Endothelial cell of umbilical vein (primary cell): ENCODE measurements around the gene SEMA4A. TPM values are rescaled to one million over a fixed set of nuclear protein-coding genes. Genes with fewer than 3 reads are reported as not detected.
"Not testable (repeated sequence)": the region's sequence is repeated elsewhere in the genome, so short reads cannot be mapped to it uniquely, and the experiment has no call there.

Source experiments
- BruUV-seq: library from RNA; stranded (reverse); fragments of 400-500 nt; replicated peaks from 2 replicates; lab custom pipeline; 2021; lab: Mats Ljungman, UMichigan
- CTCF ChIA-PET: fragments of 300-600, 350-600 bp; sonication (Branson Sonifier 250); formaldehyde crosslinking; loops from one replicate; lab custom pipeline; 2021; ENCODE audit warnings: antibody characterized with exemption, inconsistent platforms; lab: Charles Lee
- POLR2A ChIA-PET: fragments of 300-600, 350-600 bp; sonication (Branson Sonifier 250); formaldehyde crosslinking; loops from one replicate; lab custom pipeline; 2021; ENCODE audit warnings: antibody characterized with exemption, inconsistent platforms; lab: Charles Lee
- DNase-seq: peaks from one replicate; pipeline ENCODE4 v3.0.0-alpha.2; 2011; ENCODE audit warnings: low read depth, low spot score
- FAIRE-seq: peaks from 2 replicates; lab custom pipeline; 2011; peaks lifted over from hg19 to GRCh38; lab: Jason Lieb, UNC
- H2AFZ ChIP-seq: 2 replicates; pipeline ENCODE4 v1.6.0; 2012; ENCODE audit warnings: low read depth, low read length, control low read depth, inconsistent platforms
- H3K27ac ChIP-seq: 2 replicates; pipeline ENCODE4 v1.5.1; 2011; ENCODE audit warnings: low read depth, mild to moderate bottlenecking, control low read depth, low read length, moderate library complexity; ENCODE audit not compliant: insufficient read depth
- H3K27me3 ChIP-seq, 2 experiments: 2 replicates each; pipeline versions ENCODE4 v1.6.0 to v1.6.1; 2011; ENCODE audit warnings: low read length in 2 of 2, mixed read lengths in 1 of 2; ENCODE audit not compliant: control insufficient read depth in 2 of 2, insufficient read depth in 2 of 2
- H3K36me3 ChIP-seq, 2 experiments: 2 replicates in 1 of 2; 3 replicates in 1 of 2; pipeline ENCODE4 v1.5.1; 2011; ENCODE audit warnings: low read length in 2 of 2, mild to moderate bottlenecking in 1 of 2, moderate library complexity in 1 of 2; ENCODE audit not compliant: control insufficient read depth in 2 of 2, insufficient read depth in 2 of 2; ENCODE audit errors: extremely low read depth in 1 of 2
- H3K4me1 ChIP-seq: 3 replicates; pipeline ENCODE4 v1.5.1; 2011; ENCODE audit warnings: mild to moderate bottlenecking, low read length; ENCODE audit not compliant: control insufficient read depth, insufficient read depth; ENCODE audit errors: extremely low read depth
- H3K4me2 ChIP-seq: 2 replicates; pipeline ENCODE4 v1.6.1; 2011; ENCODE audit warnings: low read length, control low read depth, mixed read lengths; ENCODE audit not compliant: insufficient read depth
- H3K4me3 ChIP-seq, 3 experiments: fragments of 200-600 bp in 1 of 3; sonication (generic), shearing (Covaris generic) in 1 of 3; replicated peaks in 1 of 3; 2 replicates each; pipeline ENCODE4 v1.5.1; 2011 to 2016; ENCODE audit warnings: control low read depth in 3 of 3, low read length in 3 of 3, mild to moderate bottlenecking in 2 of 3, inconsistent platforms in 1 of 3, low read depth in 1 of 3, moderate library complexity in 1 of 3; ENCODE audit not compliant: insufficient read depth in 1 of 3
- H3K79me2 ChIP-seq: 2 replicates; pipeline ENCODE4 v1.6.0; 2012; ENCODE audit warnings: low read length, inconsistent platforms; ENCODE audit not compliant: control insufficient read depth, insufficient read depth
- H3K9ac ChIP-seq: replicated peaks from 2 replicates; pipeline ENCODE3; 2011; ENCODE audit warnings: low read length, control low read depth; ENCODE audit not compliant: insufficient read depth; ENCODE audit errors: extremely low read depth
- H3K9me1 ChIP-seq: replicated peaks from 3 replicates; pipeline ENCODE4 v1.6.0; 2011; ENCODE audit warnings: mild to moderate bottlenecking, low read length; ENCODE audit not compliant: control insufficient read depth, insufficient read depth; ENCODE audit errors: extremely low read depth
- H3K9me3 ChIP-seq: replicated peaks from 2 replicates; pipeline ENCODE4 v1.5.1; 2012; ENCODE audit warnings: low read length, inconsistent platforms; ENCODE audit not compliant: control insufficient read depth, insufficient read depth
- H4K20me1 ChIP-seq: replicated peaks from 2 replicates; pipeline ENCODE3; 2011; ENCODE audit warnings: mild to moderate bottlenecking, low read length; ENCODE audit not compliant: control insufficient read depth, insufficient read depth; ENCODE audit errors: extremely low read depth
- EZH2 ChIP-seq: IDR thresholded peaks from 2 replicates; pipeline ENCODE4 v1.6.1; 2012; ENCODE audit warnings: borderline replicate concordance, low read depth, mild to moderate bottlenecking, moderate library complexity, low read length, inconsistent platforms; ENCODE audit not compliant: severe bottlenecking
- FOS ChIP-seq: IDR thresholded peaks from 2 replicates; pipeline ENCODE4 v1.6.1; 2011; ENCODE audit warnings: mild to moderate bottlenecking, low read length, moderate library complexity, borderline replicate concordance; ENCODE audit not compliant: insufficient read depth
- GATA2 ChIP-seq: IDR thresholded peaks from 2 replicates; pipeline ENCODE4 v1.7.0; 2011; ENCODE audit warnings: low read depth, mild to moderate bottlenecking, moderate library complexity, mixed read lengths, low read length; ENCODE audit not compliant: insufficient read length, insufficient read depth
- JUN ChIP-seq: IDR thresholded peaks from 2 replicates; pipeline ENCODE4 v1.6.1; 2011; ENCODE audit warnings: borderline replicate concordance, low read depth; ENCODE audit not compliant: insufficient read length, insufficient read depth
- MYC ChIP-seq: IDR thresholded peaks from one replicate; pipeline ENCODE4 v1.6.1; 2011; ENCODE audit warnings: mild to moderate bottlenecking, low read depth, low read length
- POLR2A ChIP-seq: IDR thresholded peaks from 2 replicates; pipeline ENCODE4 v1.6.1; 2012; ENCODE audit warnings: low read depth, mild to moderate bottlenecking, control low read depth, low read length
- POLR2AphosphoS5 ChIP-seq: IDR thresholded peaks from 2 replicates; pipeline ENCODE4 v1.6.1; 2012; ENCODE audit warnings: low read depth, mild to moderate bottlenecking, control low read depth, low read length, moderate library complexity; ENCODE audit not compliant: insufficient read depth
- dilution Hi-C: fragments of 300-500 bp; cut with MboI; formaldehyde crosslinking; loops from one replicate; pipeline ENCODE4 v1.15.0; 2019; ENCODE audit warnings: low sequenced_read_pairs; ENCODE audit not compliant: extremely low pct_ligation_motif_present
- intact Hi-C: fragments of 100-400 bp; cut with micrococcal nuclease; formaldehyde crosslinking; loops from one replicate; pipeline ENCODE4 v1.10.0; 2022
- polyA plus RNA-seq, 4 experiments: library from polyadenylated mRNA; depleted of rRNA in 3 of 4; stranded (reverse) in 3 of 4; unstranded in 1 of 4; fragments of >200 nt; gene quantifications; 2 replicates each; pipeline versions ENCODE4 v1.2.1 to v1.2.3, GENCODE V29; 2011 to 2012; ENCODE audit warnings: missing spikeins in 1 of 4
- total RNA-seq: library from RNA; stranded (reverse); gene quantifications from 2 replicates; pipeline ENCODE4 v1.2.3, GENCODE V29; 2021
- TF ChIP-seq, protein P1 (sequence below): IDR thresholded peaks from 2 replicates; pipeline ENCODE4 v1.6.1; 2011; ENCODE audit not compliant: insufficient read depth, insufficient read length
- TF ChIP-seq, protein P2 (sequence below), 2 donors: IDR thresholded peaks; 1 replicate in 1 of 2; 2 replicates in 1 of 2; pipeline ENCODE4 v1.5.1; 2011; ENCODE audit warnings: low read length in 2 of 2, mild to moderate bottlenecking in 2 of 2, moderate library complexity in 2 of 2, control low read depth in 1 of 2, inconsistent platforms in 1 of 2, low read depth in 1 of 2; ENCODE audit not compliant: insufficient read depth in 1 of 2; ENCODE audit errors: extremely low read depth in 1 of 2

SEMA4A gene
- total and polyA plus RNA-seq, 2 donors (not counting 3 experiments of a cell fraction or from before 2014, with no cell fraction given): 1.5 to 1.6 TPM

DNA sequence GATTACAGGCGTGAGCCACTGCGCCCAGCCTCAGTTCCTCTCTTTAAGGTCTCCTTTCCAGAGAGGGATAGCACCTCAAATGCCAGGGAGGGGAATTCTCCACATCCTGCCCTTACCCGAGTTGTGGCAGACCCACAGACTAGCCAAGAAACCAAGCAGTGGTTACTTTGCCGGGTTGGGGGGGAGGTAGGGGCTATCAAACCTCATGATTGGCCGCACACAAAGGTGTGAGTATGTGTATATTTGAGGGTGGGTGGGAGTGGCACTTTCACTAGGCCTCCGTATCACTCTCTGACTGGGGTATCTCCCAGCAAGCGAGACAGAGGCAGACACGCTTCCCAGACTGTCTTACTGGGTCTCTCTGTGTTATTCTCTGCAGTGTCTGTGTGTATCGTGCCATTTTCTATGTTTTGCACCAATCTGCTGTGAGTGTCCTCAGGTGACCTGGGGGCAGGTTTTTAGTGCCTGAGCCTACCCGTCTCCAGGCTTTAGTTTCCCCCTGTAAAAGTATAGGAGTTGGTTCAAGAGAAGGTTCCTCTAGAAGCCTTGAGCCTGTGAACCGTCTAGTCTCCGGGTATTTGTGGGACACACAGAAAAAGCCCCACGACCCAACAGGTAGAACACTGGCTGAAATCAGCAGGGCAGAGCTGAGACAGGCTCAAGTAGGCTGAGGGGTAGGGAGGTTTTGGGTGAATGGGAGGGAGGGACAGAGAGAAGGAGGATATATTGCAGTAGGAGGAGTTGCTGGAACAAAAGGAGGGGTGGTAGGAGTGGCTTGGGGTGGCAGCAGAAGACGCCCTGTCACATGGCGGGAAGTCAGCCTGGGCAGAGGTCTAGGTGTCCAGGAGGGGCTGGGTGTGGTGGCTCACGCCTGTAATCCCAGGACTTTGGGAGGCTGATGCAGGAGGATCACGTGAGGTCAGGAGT lies 28.6 kb upstream of the SEMA4A start:
- H3K27ac ChIP-seq: peak overlapping the region; percentile 97
- FAIRE-seq (no peak), DNase-seq (no peak)
- TF ChIP-seq POLR2A: no peak
- TF ChIP-seq GATA2: no peak
- TF ChIP-seq POLR2AphosphoS5: no peak
- TF ChIP-seq, protein P1, sequence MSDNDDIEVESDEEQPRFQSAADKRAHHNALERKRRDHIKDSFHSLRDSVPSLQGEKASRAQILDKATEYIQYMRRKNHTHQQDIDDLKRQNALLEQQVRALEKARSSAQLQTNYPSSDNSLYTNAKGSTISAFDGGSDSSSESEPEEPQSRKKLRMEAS: no peak
- TF ChIP-seq, protein P2, sequence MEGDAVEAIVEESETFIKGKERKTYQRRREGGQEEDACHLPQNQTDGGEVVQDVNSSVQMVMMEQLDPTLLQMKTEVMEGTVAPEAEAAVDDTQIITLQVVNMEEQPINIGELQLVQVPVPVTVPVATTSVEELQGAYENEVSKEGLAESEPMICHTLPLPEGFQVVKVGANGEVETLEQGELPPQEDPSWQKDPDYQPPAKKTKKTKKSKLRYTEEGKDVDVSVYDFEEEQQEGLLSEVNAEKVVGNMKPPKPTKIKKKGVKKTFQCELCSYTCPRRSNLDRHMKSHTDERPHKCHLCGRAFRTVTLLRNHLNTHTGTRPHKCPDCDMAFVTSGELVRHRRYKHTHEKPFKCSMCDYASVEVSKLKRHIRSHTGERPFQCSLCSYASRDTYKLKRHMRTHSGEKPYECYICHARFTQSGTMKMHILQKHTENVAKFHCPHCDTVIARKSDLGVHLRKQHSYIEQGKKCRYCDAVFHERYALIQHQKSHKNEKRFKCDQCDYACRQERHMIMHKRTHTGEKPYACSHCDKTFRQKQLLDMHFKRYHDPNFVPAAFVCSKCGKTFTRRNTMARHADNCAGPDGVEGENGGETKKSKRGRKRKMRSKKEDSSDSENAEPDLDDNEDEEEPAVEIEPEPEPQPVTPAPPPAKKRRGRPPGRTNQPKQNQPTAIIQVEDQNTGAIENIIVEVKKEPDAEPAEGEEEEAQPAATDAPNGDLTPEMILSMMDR (IDR thresholded peaks at IDR 0.05; ENCODE audit: extremely low read depth in 1 of 2, insufficient read depth in 1 of 2, low read depth in 1 of 2, low read length in 2 of 2): no peak
- no peak for TF ChIP-seq JUN
- no peak for TF ChIP-seq FOS
- TF ChIP-seq MYC: no peak
- no peak for TF ChIP-seq EZH2
- H3K36me3 ChIP-seq: peaks cover 0 to 4% of the 10 kb centered on the region in 2 experiments
- no peaks in the 10 kb centered on the region for H3K9me1 ChIP-seq
- H4K20me1 ChIP-seq: no peaks in the 10 kb centered on the region
- no peak overlapping the region for H2AFZ ChIP-seq
- dilution Hi-C loops: no loop called here
- H3K27me3 ChIP-seq: no peaks in the 10 kb centered on the region
- no peak overlapping the region for H3K4me3 ChIP-seq
- BruUV-seq: TSS peak; percentile 26
- H3K79me2 ChIP-seq: peaks cover 89% of the 10 kb centered on the region
- CTCF ChIA-PET: interaction anchor here (13.0 kb wide), 1 partner anchor 30 kb away, joined by 627 read pairs; no protein-coding TSS in a partner anchor
- H3K4me1 ChIP-seq: peaks cover 91% of the 10 kb centered on the region
- intact Hi-C loops: loop anchor here (5.0 kb wide), 1 partner anchor 377 kb away; the partner anchor contains the start of gene MEF2D
- H3K9ac ChIP-seq: peak overlapping the region; percentile 53
- no peaks in the 10 kb centered on the region for H3K9me3 ChIP-seq
- POLR2A ChIA-PET: interaction anchor here (0.5 kb wide), 1 partner anchor 109 kb away, joined by 4 read pairs; no protein-coding TSS in a partner anchor
- peak overlapping the region; percentile 19 for H3K4me2 ChIP-seq

DNA sequence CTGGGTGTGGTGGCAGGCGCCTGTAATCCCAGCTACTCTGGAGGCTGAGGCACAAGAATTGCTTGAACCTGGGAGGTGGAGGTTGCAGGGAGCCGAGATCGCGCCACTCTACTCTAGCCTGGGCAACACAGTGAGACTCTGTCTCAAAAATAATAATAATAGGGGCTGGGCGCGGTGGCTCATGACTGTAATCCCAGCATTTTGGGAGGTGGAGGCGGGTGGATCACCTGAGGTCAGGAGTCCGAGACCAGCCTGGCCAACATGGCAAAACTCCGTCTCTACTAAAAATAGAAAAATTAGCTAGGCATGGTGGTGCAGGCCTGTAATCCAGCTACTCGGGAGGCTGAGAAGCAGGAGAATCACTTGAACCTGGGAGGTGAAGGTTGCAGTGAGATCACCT lies 27.8 kb upstream of the SEMA4A start:
- Histone ChIP-seq H3K9ac (peak overlapping the region; percentile 87), H3K4me1 (peaks cover 90% of the 10 kb centered on the region), H3K79me2 (peaks cover 87% of the 10 kb centered on the region), H3K27ac (peak overlapping the region; percentile 97)
- dilution Hi-C loops, H4K20me1 ChIP-seq, H3K9me1 ChIP-seq, H3K9me3 ChIP-seq, H3K4me2 ChIP-seq, H3K4me3 ChIP-seq, H3K27me3 ChIP-seq, H3K36me3 ChIP-seq, H2AFZ ChIP-seq, BruUV-seq, FAIRE-seq, intact Hi-C loops, DNase-seq: not testable (repeated sequence)
- ChIA-PET CTCF (interaction anchor here (1.4 to 13.0 kb wide), 2 partner anchors 30 to 100 kb away, joined by 3 to 627 read pairs; no protein-coding TSS in a partner anchor), POLR2A (interaction anchor here (0.5 to 5.1 kb wide), 2 partner anchors 11 to 108 kb away, joined by 4 to 55 read pairs; partner anchors contain the start of gene LMNA)
